ENCODE data around the gene FGF7.

GRCh38 chr15:49521802-49522201 lies 98.8 kb downstream of the FGF7 start:
- TF ChIP-seq GATA3 (IDR thresholded peaks at IDR 0.05; ENCODE audit: low read depth, low read length) (no peak), GATA2 (IDR thresholded peaks at IDR 0.05; ENCODE audit: low read depth, low read length) (no peak)
